Osteocyte (in vitro differentiated cells): ENCODE measurements around the gene LRRC4C. TPM values are rescaled to one million over a fixed set of nuclear protein-coding genes. Genes with fewer than 3 reads are reported as not detected.

Experiments used
- DNase-seq: peaks from one replicate; pipeline ENCODE4 v3.0.0; 2021; ENCODE audit warnings: mixed read lengths; ENCODE audit not compliant: unreplicated experiment; ENCODE audit errors: extremely low spot score
- H3K27ac Mint-ChIP-seq: one replicate; pipeline ENCODE4 v1.8.0; 2021; ENCODE audit warnings: mild to moderate bottlenecking, mixed read lengths; ENCODE audit not compliant: unreplicated experiment
- H3K27me3 Mint-ChIP-seq: one replicate; pipeline ENCODE4 v1.8.0; 2021; ENCODE audit warnings: mixed read lengths; ENCODE audit not compliant: unreplicated experiment
- H3K36me3 Mint-ChIP-seq: one replicate; pipeline ENCODE4 v1.8.0; 2021; ENCODE audit warnings: mixed read lengths; ENCODE audit not compliant: unreplicated experiment
- H3K4me1 Mint-ChIP-seq: one replicate; pipeline ENCODE4 v1.8.0; 2021; ENCODE audit warnings: mixed read lengths; ENCODE audit not compliant: unreplicated experiment
- H3K4me3 Mint-ChIP-seq: one replicate; pipeline ENCODE4 v1.8.0; 2021; ENCODE audit warnings: mild to moderate bottlenecking, moderate library complexity, mixed read lengths; ENCODE audit not compliant: unreplicated experiment
- H3K9me3 Mint-ChIP-seq: one replicate; pipeline ENCODE4 v1.8.0; 2021; ENCODE audit warnings: mixed read lengths; ENCODE audit not compliant: unreplicated experiment
- CTCF ChIP-seq: fragments of 200-600 bp; sonication (generic); IDR thresholded peaks from 2 replicates; pipeline ENCODE4 v1.5.0; 2021; ENCODE audit warnings: antibody characterized with exemption, mild to moderate bottlenecking, moderate library complexity
- total RNA-seq: library from RNA; stranded (reverse); gene quantifications from 2 replicates; pipeline ENCODE4 v1.2.1, GENCODE V29; 2021

LRRC4C gene
- total RNA-seq, 1 donor from 2014 or later, result 0.16 TPM

- Mint-ChIP-seq H3K27me3 (no peaks in the 10 kb centered on the region), H3K4me3 (no peak overlapping the region), H3K9me3 (peaks cover 11% of the 10 kb centered on the region), H3K27ac (no peak overlapping the region), H3K36me3 (no peaks in the 10 kb centered on the region), H3K4me1 (no peaks in the 10 kb centered on the region)
- TF ChIP-seq CTCF, result peak; percentile 26
- no peak for DNase-seq
Observed at GRCh38 chr11:41431784-41432183, 27.7 kb downstream of the LRRC4C start.

- TF ChIP-seq CTCF, result no peak
- no peak overlapping the region for H3K27ac Mint-ChIP-seq
Observed at GRCh38 chr11:41419901-41420300, 39.6 kb downstream of the LRRC4C start.

GRCh38 chr11:41414771-41415440 lies 44.5 kb downstream of the LRRC4C start:
- H3K4me1 Mint-ChIP-seq, result no peaks in the 10 kb centered on the region
- H3K9me3 Mint-ChIP-seq, result peaks cover 2% of the 10 kb centered on the region
- H3K27me3 Mint-ChIP-seq, result no peaks in the 10 kb centered on the region
- TF ChIP-seq CTCF, result no peak
- no peak overlapping the region for H3K4me3 Mint-ChIP-seq
- H3K27ac Mint-ChIP-seq, result no peak overlapping the region
- DNase-seq, result no peak
- no peaks in the 10 kb centered on the region for H3K36me3 Mint-ChIP-seq

More at GRCh38 chr11:41419901-41420300, 39.6 kb downstream of the LRRC4C start:
- no peaks in the 10 kb centered on the region for H3K36me3 Mint-ChIP-seq
- no peaks in the 10 kb centered on the region for H3K27me3 Mint-ChIP-seq
- no peaks in the 10 kb centered on the region for H3K4me1 Mint-ChIP-seq
- no peak for DNase-seq
- peaks cover 8% of the 10 kb centered on the region for H3K9me3 Mint-ChIP-seq
- H3K4me3 Mint-ChIP-seq, result no peak overlapping the region

- H3K36me3 Mint-ChIP-seq, result no peaks in the 10 kb centered on the region
- H3K4me3 Mint-ChIP-seq, result no peak overlapping the region
- DNase-seq, result no peak
- peaks cover 7% of the 10 kb centered on the region for H3K9me3 Mint-ChIP-seq
- no peaks in the 10 kb centered on the region for H3K27me3 Mint-ChIP-seq
- TF ChIP-seq CTCF, result no peak
- H3K4me1 Mint-ChIP-seq, result no peaks in the 10 kb centered on the region
- no peak overlapping the region for H3K27ac Mint-ChIP-seq
Observed at GRCh38 chr11:41413843-41414242, 45.6 kb downstream of the LRRC4C start.

- Mint-ChIP-seq H3K4me3 (no peak overlapping the region), H3K27ac (no peak overlapping the region), H3K4me1 (no peaks in the 10 kb centered on the region), H3K36me3 (no peaks in the 10 kb centered on the region), H3K9me3 (peaks cover 11% of the 10 kb centered on the region), H3K27me3 (no peaks in the 10 kb centered on the region)
- TF ChIP-seq CTCF, result no peak
- no peak for DNase-seq
Observed at GRCh38 chr11:41405812-41406211, 53.6 kb downstream of the LRRC4C start.
